Osteoblast (primary cell): ENCODE data around the gene TWF2. TPM values are rescaled to one million over a fixed set of nuclear protein-coding genes. Genes with fewer than 3 reads are reported as not detected.

Experiments
- DNase-seq: peaks from one replicate; pipeline ENCODE4 v3.0.0; 2011; ENCODE audit warnings: low spot score, mixed read lengths; ENCODE audit not compliant: insufficient read length; ENCODE audit errors: missing footprints
- H2AFZ ChIP-seq: 2 replicates; pipeline ENCODE4 v1.6.0; 2011; ENCODE audit warnings: mild to moderate bottlenecking, low read length
- H3K27ac ChIP-seq: 2 replicates; pipeline ENCODE4 v1.5.1; 2011; ENCODE audit warnings: mild to moderate bottlenecking, low read depth, low read length, moderate library complexity
- H3K27me3 ChIP-seq: 2 replicates; pipeline ENCODE4 v1.6.0; 2012; ENCODE audit warnings: mild to moderate bottlenecking, control low read depth, inconsistent platforms, low read length, moderate library complexity; ENCODE audit not compliant: insufficient read depth
- H3K36me3 ChIP-seq: 2 replicates; pipeline ENCODE4 v1.5.1; 2011; ENCODE audit warnings: mild to moderate bottlenecking, low read length, control low read depth, moderate library complexity; ENCODE audit not compliant: insufficient read depth
- H3K4me1 ChIP-seq: 2 replicates; pipeline ENCODE4 v1.5.1; 2011; ENCODE audit warnings: mild to moderate bottlenecking, low read length, control low read depth, moderate library complexity; ENCODE audit not compliant: insufficient read depth
- H3K4me2 ChIP-seq: 2 replicates; pipeline ENCODE4 v1.6.0; 2011; ENCODE audit warnings: mild to moderate bottlenecking, low read length; ENCODE audit not compliant: insufficient read depth
- H3K4me3 ChIP-seq: fragments of 200-600 bp; sonication (generic); 3 replicates; pipeline ENCODE4 v1.5.1; 2012; ENCODE audit warnings: mild to moderate bottlenecking, low read length, inconsistent platforms; ENCODE audit not compliant: insufficient read depth
- H3K79me2 ChIP-seq: 2 replicates; pipeline ENCODE4 v1.6.0; 2012; ENCODE audit warnings: mild to moderate bottlenecking, low read length, control low read depth, inconsistent platforms; ENCODE audit not compliant: insufficient read depth
- H3K9me3 ChIP-seq: 2 replicates; pipeline ENCODE4 v1.5.1; 2011; ENCODE audit warnings: low read depth, low read length, control low read depth
- H4K20me1 ChIP-seq: 2 replicates; pipeline ENCODE4 v1.6.0; 2012; ENCODE audit warnings: mild to moderate bottlenecking, low read length, control low read depth; ENCODE audit not compliant: insufficient read depth
- CTCF ChIP-seq: IDR thresholded peaks from 2 replicates; pipeline ENCODE4 v1.5.1; 2011; ENCODE audit warnings: mild to moderate bottlenecking, low read depth, low read length, moderate library complexity; ENCODE audit errors: extremely low read depth
- small RNA-seq: library from RNA; depleted of rRNA; stranded (forward); fragments of <200 nt; gene quantifications from one replicate; pipeline ENCODE3, GENCODE V24; 2012
- total RNA-seq: library from RNA; depleted of rRNA; stranded (reverse); fragments of >200 nt; gene quantifications from 2 replicates; pipeline ENCODE4 v1.2.3, GENCODE V29; 2012

The TWF2 gene
- total RNA-seq, 1 donor = 138 TPM

GRCh38 chr3:52182196-52182595 is 56.8 kb downstream of the TWF2 start:
- Histone ChIP-seq H4K20me1 (no peaks in the 10 kb centered on the region), H3K36me3 (no peaks in the 10 kb centered on the region), H3K4me1 (peaks cover 3% of the 10 kb centered on the region), H3K4me2 (no peak overlapping the region), H3K27ac (no peak overlapping the region), H3K79me2 (no peaks in the 10 kb centered on the region), H3K27me3 (no peaks in the 10 kb centered on the region), H3K9me3 (no peaks in the 10 kb centered on the region), H3K4me3 (no peak overlapping the region), H2AFZ (no peak overlapping the region)
- no peak for DNase-seq
- no peak for TF ChIP-seq CTCF

GRCh38 chr3:52181543-52181942 is 57.4 kb downstream of the TWF2 start:
- Histone ChIP-seq H3K4me1 (peaks cover 3% of the 10 kb centered on the region), H3K9me3 (no peaks in the 10 kb centered on the region), H3K79me2 (no peaks in the 10 kb centered on the region), H4K20me1 (no peaks in the 10 kb centered on the region), H3K36me3 (no peaks in the 10 kb centered on the region), H3K4me2 (no peak overlapping the region), H3K27ac (no peak overlapping the region), H3K4me3 (no peak overlapping the region), H3K27me3 (no peaks in the 10 kb centered on the region), H2AFZ (no peak overlapping the region)
- TF ChIP-seq CTCF = no peak
- peak; percentile 95 for DNase-seq

Small RNA genes lying within 50 kb of the gene (small RNA-seq; reads per million reads assigned to genes)
- 2,397 reads per million, percentile 99 among the genes with 10 or more reads in this experiment for gene MIRLET7G

Other genes with a start within 250 kb of the TWF2 start
- 824 and 862 TPM in 2 replicates for gene RPL29, start 243.3 kb downstream of the TWF2 start, total RNA-seq
- gene DUSP7, start 182.6 kb downstream of the TWF2 start, total RNA-seq = 12.7 and 13.8 TPM in 2 replicates
- 1.8 and 3.2 TPM in 2 replicates for gene POC1A, start 84.7 kb downstream of the TWF2 start, total RNA-seq
- 35.4 and 39.1 TPM in 2 replicates for gene ALAS1, start 41.0 kb downstream of the TWF2 start, total RNA-seq
- gene TLR9, start 13.5 kb downstream of the TWF2 start, total RNA-seq = not detected in 2 replicates
- 23.9 and 28.2 TPM in 2 replicates for gene PPM1M, start 6.6 kb upstream of the TWF2 start, total RNA-seq
- 54.2 and 58.3 TPM in 2 replicates for gene WDR82, start 39.5 kb upstream of the TWF2 start, total RNA-seq
- 13.8 and 15.0 TPM in 2 replicates for gene GLYCTK, start 48.7 kb upstream of the TWF2 start, total RNA-seq
- gene DNAH1, start 77.2 kb upstream of the TWF2 start, total RNA-seq = 8.0 and 8.7 TPM in 2 replicates
- gene BAP1, start 170.8 kb upstream of the TWF2 start, total RNA-seq = 65.4 and 72.4 TPM in 2 replicates
- gene PHF7, start 171.5 kb upstream of the TWF2 start, total RNA-seq = 8.8 and 10.9 TPM in 2 replicates
- under 0.01 TPM in 1 of 2 replicates, not detected in the other for gene SEMA3G, start 205.9 kb upstream of the TWF2 start, total RNA-seq
- 0.29 and 0.36 TPM in 2 replicates for gene TNNC1, start 214.9 kb upstream of the TWF2 start, total RNA-seq
- gene NISCH, start 216.4 kb upstream of the TWF2 start, total RNA-seq = 72.2 and 83.2 TPM in 2 replicates